Mucosa of gallbladder (tissue), 1 donor: ENCODE results near the gene ABLIM1. TPM values are rescaled to one million over a fixed set of nuclear protein-coding genes. Genes with fewer than 3 reads are reported as not detected.

Source experiments
- DNase-seq: peaks from one replicate; pipeline ENCODE4 v3.0.0-alpha.2; 2020; ENCODE audit warnings: low spot score
- total RNA-seq: library from RNA; stranded (reverse); gene quantifications from one replicate; pipeline ENCODE4 v1.2.1, GENCODE V29; 2021
- donor health status: DM: no; HTN: no; CAD: no.

ABLIM1 gene
- total RNA-seq, 1 donor from 2014 or later: 103 TPM

DNA sequence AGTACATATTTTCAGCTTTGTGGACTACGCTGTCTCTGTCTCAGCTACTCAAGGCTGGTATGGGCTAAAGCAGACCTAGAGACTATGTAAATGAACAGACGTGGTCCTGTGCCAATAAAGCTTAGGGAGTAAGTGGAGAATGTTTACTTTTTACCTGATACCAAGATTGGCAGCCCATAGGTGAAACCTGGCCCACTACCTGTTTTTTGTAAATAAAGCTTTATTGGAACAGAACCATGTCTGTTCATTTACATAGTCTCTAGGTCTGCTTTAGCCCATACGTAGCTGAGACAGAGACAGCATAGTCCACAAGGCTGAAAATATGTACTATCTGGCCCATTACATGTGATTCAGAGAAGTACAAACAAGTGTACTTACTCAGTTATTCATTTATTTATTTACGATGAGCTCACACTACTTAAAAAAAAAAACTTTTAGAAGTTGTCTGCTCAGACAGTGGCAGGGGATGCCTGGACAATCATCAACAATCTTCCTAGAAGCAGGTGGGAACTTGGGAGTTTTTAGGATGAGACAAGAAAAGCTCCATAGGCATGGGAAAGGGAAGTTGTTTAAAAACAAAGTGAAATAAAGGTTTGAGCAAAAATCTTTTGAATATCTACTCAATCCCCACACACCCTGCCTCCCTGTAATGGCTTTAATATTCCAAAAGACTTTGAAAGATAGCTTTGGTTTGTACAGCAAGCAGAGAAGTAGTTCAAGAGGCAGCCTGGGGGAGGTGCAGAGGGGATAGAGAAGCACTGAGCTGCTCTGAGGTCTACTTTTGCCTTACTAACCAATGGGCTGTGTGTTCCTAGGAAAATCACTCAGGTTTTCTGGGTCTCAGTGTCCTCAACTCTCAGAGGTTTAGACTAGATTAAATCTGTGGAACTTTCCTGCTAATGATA is 139.4 kb downstream of the ABLIM1 start:
- DNase-seq: no peak

DNA sequence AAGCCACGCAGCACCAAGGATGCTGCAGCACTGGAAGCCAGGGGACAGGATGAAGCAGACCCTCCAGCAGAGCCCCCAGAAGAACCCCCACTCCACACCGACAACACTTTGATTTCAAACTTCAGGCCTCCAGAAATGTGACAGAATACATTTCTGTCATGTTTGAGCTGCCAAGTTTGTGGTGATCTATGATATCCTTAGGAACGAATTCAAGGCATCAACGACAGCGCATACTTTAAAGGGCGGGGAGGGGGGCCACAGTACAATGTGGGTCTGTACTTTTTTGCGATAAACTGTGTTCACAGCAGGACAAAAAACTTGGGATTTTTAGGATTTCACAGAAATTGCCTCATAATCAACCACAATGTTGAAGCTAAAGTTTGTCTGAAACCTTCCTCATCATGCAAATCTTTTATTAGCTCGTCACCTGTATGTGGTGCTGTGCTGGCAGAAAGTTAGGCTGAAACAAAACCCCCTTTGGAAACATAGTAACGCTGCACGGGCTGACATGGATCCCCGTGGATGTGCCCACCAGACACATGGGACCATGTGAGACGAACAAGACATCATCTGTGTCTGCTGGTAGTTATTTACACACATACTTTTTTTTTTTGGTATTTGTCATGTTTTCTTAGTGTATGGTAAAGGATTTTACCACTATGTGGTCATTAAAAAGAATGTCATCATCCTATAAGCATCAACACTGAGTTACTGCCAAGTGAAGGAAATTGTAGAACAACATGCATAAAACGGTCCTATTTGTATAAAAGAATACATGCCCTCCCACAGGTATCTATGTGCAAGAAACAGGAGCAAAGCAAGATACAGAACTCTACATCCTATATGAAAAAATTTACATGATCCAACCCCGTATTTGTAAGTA is 140.5 kb downstream of the ABLIM1 start:
- DNase-seq: no peak

DNA sequence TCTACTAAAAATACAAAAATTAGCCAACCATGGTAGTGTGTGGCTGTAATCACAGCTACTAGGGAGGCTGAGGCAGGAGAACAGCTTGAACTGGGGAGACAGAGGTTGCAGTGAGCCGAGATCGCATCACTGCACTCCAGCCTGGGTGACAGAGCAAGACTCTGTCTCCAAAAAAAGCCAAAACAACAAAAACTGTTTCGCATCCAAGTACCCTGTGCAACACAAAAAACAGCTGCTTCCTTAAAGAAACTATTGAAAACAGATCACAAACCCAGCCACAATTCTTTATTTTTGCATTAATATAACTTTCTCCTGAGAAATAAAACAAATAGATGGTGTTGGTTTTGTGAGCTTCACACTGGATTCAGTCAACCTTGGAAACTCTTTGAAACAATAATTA is 141.7 kb downstream of the ABLIM1 start:
- no peak for DNase-seq

DNA sequence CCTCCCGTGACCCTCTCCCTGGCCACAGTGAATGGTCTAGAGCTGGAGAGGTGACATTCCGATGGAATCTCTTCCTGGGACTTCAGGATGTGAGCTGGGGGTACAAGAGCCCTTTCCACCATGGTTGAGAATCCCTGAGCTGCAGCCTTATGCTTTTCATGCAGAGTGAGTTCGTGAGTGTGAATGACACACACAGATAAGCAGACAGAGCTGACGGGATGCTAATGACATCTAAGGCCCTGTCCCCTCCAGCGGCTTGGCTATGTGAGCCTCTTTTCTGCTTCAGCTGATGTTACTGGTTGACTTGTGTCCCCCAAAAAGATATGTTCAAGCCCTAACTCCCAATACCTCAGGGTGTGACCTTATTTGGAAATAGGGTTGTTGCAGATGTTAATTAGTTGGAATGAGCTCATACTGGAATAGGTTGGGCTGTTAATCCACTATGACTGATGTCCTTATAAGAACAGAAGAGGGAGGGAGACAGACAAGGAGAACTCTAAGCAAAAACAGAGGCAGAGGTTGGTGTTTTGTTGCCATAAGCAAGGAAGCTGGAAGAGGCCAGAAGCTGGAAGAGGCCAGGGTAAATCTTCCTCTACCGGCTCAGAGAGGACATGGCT is 142.7 kb downstream of the ABLIM1 start:
- no peak for DNase-seq

DNA sequence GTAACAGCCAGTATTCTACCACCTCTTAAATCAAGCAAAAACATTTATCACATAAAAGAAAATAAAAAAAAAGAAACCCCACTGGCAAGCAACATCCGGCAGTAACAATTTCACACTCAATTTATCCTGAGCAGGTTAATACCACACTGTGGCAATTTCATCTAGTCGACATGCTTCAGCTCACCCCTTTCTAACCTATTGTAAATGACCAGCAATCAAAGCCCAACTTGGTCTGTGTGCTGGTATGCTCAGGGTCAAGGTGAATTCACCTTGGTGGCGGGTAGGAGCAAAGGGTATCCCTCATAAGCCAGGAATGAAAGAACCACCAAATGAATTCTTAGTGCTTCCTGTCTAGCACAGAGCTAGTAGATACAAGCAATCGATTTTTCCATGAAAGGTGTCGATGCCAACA is 144.7 kb downstream of the ABLIM1 start:
- no peak for DNase-seq

DNA sequence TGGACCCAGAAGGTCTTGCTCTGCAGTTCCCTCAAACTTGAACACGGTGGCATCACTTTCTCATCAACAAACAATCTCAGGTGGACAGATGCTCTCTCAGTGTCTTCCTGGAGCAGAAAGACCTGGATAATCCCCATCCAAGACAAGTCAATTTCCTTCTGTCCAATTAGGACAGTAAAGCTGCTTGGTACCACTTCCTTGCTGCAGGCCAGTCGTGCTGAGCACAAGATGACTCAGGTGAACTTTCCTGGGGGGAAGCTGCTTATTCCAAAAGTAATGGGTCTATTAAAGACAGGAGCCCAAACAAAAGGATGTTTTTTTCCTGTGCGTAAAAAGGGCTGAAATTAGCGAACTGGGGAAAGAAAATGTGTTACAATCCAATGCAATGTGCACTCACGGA is 146.2 kb downstream of the ABLIM1 start:
- no peak for DNase-seq

DNA sequence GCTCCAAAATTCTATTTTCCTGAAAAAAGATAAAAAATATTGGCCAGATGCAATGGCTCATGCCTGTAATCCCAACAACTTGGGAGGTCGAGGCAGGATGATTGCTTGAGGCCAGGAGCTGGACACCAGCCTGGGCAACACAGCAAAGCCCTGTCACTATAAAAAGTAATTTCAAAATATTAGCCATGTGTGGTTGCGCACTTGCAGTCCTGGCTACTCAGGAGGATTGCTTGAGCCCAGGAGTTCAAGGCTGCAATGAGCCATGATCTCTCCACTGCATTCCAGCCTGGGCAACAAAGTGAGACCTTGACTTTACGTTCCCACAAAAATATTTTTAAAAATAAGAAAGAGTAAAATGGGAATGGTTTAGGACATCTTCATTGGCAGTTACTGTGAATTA is 149.7 kb downstream of the ABLIM1 start:
- DNase-seq: no peak

DNA sequence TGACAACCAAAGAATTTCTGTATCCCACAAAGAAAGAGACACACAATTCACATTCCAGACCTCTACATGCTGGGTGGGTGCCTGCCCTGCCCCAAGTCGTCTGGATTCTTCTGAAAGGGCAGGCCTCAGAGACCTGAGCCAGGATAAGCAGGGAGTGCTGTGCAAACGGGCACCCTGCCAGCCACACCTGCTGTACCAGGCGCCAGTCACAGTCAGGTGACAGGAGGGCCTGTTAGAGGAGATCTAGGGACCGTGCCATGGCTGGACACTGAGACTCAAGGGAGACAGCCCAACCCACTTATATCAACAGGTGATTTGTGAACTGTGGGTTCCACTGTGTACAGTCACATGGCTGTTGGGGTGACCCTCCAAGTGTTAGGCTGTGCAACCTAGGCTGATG is 150.6 kb downstream of the ABLIM1 start:
- DNase-seq: peak; percentile 93

DNA sequence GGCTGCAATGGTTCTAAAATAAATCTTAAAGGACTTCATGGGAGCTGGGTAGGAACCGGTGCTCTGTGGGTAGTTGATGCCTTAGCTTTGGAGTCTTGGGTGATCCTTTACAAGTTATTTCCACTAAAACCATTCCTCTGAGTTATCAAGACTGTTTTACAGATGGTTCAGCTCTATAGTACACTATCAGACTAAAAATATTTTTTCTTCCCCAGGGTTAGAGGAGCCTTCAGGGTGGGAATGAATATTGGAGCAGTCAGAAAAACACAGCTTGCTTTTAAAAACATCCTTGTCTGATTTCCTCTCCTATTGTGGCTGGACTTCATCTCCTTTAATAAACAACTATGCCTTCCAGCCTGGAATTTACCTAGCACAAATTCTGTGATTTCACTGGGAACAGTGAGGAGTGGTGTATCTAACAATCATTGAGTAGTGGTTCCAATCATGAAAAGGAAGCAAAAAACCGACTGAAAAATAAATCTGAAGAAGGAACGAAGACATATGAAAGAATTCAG is 151.1 kb downstream of the ABLIM1 start:
- DNase-seq: no peak

DNA sequence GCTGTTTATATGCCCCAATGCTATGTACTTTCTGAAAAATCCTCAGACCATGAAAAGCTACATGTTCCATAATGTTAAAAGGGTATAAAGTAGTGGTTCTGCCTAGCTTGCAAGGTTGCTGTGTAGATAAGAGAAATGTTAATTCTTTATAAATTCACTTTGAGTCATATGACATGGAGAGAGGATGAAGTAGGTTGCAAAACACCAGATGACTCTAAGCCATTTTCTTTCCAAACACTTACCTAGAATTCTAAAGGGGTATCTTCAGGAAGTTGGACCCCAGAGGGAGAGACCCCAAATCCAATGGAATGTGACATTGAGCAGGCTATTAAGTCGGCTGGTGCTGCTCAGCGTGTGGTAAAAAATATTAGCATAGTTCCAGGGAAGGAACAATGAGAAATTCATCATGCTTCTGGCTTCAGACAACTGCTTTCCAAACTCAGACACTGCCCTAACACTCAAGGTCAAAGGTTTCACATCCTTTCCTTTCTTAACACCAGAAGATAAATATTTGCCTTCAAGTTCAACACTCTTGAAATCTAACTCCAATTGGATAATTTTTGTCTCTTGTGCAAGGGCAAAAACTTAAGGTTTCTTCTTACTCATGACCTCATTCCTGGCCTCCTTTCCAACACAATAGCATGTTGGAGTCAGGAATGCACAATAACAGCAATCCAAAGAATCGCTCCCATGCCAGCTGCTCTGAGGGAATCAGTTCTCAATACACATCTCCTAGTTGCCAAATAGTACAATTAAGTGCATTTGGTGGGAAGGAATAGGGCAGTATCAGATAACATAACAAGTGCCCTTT is 153.1 kb downstream of the ABLIM1 start:
- DNase-seq: peak; percentile 46

DNA sequence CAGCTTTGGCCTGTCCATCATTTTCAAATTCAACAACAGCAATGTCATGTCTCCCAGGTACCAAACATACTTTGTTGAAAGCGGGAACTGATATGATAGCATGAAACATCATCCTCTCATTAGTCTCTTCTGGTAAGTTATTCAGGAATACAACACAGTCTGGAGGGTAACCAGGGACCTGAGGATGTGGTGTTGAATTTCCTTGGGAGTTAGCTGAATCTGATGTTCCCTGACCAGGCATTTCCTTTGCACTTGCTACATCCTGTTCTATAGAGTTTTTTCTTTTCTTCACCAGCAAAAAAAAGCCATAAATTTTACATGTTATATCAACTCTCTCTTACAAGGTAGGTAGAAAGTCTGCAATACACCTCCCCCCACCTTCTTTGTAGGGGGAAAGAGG is 156.0 kb downstream of the ABLIM1 start:
- DNase-seq: no peak

DNA sequence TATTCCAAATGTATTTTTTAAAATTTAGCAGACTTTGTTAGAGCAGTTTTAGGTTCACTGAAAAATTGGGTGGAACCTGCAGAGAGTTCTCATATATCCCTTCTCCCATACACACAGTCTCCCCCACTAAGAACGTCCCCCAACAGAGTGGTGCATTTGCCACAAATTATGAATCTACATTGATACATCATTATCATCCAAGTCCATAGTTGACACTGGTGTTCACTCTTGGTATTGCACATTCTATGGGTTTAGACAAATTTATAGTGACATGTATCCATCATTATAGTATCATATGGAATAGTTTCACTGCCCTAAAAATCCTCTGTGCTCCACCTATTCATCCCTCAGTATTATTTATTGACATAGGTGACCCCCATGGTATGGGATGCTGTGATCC is 156.4 kb downstream of the ABLIM1 start:
- no peak for DNase-seq

DNA sequence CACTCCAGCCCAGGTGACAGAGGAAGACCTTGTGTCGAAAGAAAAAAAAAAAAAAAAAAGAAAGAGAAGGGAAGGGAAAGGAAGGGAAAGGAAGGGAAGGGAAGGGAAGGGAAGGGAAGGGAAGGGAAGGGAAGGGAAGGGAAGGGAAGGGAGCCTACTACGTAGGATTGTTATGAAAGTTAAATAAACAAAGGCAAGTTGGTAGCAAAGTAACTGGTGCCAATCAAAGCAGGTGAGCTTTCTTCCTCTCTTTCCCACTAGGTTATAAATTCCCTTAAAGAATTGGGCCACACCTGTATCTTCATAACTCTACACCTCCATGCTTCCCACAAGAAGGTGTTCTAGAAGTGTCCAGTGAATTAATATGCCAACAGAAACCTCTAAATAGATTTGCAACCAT is 157.4 kb downstream of the ABLIM1 start:
- DNase-seq: no peak

DNA sequence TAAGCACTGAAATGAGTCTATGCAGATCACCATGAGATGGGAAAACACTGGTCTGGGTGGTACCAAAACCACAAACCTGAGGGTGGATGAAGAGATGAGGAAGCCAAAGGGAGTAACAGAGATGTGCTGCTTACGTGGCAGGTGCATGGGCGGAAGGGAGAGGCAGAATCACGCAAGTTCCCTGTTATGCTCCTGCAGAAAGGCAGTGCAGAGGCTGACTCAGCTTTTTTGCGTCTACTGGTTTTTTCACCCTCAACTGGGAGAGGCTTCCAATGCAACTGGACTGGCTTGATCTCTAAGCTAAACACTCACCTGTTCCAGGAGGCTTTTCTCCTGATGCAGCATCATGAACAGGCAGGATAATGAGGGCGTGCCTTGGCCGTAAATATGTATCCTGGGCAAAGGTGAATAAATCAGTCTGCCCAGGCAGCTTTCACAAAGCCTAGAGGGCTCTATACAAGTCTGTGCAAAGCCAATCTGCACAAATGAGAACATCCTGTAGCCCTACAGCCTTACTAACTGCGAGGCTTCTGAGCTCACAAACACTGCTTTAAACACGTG is 158.4 kb downstream of the ABLIM1 start:
- peak; percentile 75 for DNase-seq

DNA sequence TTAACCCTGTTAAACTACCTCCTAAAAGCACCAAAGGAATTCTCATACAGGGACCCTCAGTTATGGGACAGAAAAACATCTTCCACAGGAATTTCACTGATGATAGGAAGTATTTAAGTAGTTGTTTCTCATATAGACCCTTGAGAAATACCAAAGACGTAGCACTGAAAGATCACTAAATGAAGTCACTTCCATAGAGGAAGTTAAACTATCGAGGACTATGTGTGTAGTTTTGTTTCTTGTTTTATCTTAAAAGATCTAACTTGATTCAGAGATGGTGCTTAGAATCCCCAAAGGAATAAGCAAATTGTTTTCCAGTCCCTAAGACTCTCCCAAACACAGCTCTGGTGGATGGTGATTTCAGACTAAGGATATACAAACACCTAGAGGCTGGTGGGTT is 159.0 kb downstream of the ABLIM1 start:
- DNase-seq: no peak

DNA sequence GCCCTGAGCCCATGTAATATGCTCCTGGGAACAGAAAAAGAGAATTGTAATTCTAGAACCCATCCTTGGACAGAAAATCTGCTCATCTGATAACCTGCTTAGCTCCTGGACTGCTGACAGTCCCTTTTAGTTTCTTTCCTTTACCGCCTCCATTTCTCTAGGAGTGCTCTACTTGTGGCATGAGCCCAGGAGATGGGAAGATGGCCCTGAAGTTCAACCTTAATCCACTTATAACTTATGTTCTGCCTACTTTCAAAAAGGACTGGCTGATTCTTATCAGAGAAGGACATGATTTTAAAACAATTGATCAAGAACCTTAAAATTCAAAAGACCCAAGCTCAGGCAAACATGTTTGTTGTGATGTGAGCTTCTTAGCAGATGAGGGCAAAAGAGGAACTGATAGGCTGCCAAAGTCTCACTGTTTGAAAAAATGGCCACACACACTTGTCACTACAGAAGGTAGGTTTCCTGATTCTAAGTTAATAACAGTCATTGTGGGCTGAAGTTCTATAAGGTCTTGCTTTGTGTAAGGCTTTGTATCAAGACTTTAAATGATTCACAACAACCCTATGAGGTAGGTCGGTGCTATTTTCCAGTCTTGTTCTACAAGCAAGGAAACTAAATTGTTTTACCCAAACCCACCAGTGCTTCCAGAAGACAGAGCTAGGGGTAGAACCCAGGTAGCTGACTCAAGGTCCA is 159.5 kb downstream of the ABLIM1 start:
- DNase-seq: no peak

DNA sequence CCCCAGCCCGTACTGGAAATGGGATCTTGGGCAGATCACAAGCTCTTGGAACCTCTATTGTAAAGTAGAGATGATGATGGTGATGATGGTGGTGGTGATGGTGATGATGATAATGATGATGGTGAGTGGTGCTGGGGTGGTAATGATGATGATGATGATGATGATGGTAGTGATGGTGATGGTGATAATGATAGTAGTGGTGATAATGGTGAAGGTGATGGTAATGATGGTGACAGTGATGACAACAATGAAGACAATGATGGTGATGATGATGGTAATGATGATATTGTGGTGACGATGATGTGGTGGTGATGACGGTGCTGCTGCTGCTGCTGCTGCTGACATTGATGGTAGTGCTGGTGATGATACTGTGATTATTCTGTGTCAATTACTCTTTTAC is 162.8 kb downstream of the ABLIM1 start:
- DNase-seq: no peak

DNA sequence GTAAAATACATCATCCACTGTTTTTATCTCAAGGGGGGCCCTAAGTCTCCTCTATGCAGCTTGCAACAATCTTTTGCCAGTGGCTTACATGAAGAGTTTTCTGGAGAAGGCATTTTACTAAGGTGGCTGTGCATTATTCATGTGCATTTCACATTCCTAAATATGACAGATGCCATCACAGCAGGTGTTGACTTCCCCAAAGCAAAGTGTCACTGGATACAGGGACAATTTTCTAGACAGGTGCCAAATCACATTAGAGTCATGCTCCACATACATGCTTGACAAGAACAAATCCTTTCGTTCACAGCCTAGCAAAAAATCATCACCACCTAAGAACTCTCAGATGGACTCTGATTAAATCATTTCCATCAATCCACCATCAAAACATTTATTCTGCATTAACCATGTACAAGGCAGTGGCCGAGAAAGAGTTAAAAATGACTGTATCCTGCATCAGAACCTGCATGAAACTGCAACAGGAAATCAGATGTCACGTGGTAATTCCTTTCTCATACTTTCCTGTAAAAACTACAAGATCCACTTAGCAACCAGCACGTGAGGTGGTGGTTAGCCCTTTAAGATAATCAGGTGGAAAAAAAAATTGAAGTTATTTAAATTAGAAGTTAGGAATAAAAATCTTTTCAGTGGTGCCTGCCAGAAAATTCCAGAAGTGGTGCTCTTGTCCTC is 165.6 kb downstream of the ABLIM1 start:
- no peak for DNase-seq

DNA sequence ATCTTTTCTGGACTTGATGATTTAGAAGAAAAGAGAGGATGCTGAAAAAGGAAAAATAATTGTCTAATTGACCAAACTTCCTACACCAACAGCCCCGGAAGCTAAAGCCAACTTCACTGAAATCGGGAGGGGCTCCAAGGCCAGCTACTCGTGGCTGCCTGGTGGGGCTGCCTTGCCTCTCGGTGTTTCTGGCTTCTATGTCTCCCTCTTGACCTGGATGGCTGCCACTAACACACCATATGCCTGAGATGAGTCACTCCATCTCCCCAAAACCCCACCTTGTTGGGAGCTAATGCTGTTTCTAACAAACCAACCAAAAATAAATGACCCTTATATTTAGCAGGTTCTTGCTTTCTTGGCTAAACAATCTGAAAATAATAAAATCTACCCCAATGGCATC is 166.1 kb downstream of the ABLIM1 start:
- no peak for DNase-seq

DNA sequence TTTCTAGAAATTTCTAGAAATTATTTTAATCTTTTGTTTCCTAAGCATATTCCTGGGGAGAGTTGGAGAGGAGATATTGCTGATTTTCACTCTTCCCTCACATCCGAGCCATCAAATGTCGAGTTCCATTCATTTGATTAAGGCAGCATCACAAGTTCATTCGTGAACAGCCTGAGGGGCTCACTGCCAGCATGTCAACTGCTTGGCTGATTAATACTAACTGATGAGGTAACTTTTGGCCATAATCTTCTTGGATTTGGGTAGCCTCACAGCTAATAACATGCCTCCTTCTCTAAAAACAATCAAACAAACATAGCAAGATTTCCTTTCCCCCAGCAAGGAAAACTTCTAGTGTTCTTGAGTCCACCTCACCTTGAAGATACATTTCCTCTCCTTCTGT is 166.7 kb downstream of the ABLIM1 start:
- no peak for DNase-seq
